WTC11 (cell line): ENCODE measurements around the gene HPCAL1. TPM values are rescaled to one million over a fixed set of nuclear protein-coding genes. Genes with fewer than 3 reads are reported as not detected.
"Not testable (repeated sequence)": the region's sequence is repeated elsewhere in the genome, so short reads cannot be mapped to it uniquely, and the experiment has no call there.

Source experiments
- ATAC-seq: fragments of 200-7000 bp; cut with Tn5 transposase; 2 replicates; pipeline ENCODE4 v1.10.0; 2021; ENCODE audit warnings: mild to moderate bottlenecking, moderate library complexity
- CTCF ChIA-PET: fragments of 300-600 bp; sonication (Branson Sonifier 250); formaldehyde crosslinking; loops from one replicate; lab custom pipeline; 2021; ENCODE audit warnings: antibody characterized with exemption; lab: Charles Lee
- POLR2A ChIA-PET: fragments of 350-600 bp; sonication (Branson Sonifier 250); formaldehyde crosslinking; loops from one replicate; lab custom pipeline; 2021; ENCODE audit warnings: antibody characterized with exemption; lab: Charles Lee
- DNase-seq: peaks from one replicate; pipeline ENCODE4 v3.0.0; 2021; ENCODE audit warnings: low spot score
- H3K27ac Mint-ChIP-seq: 2 replicates; pipeline ENCODE4 v1.8.0; 2021; ENCODE audit warnings: mixed read lengths
- H3K27me3 Mint-ChIP-seq: 2 replicates; pipeline ENCODE4 v1.8.0; 2021; ENCODE audit warnings: low read depth, mild to moderate bottlenecking, moderate library complexity, mixed read lengths
- H3K36me3 Mint-ChIP-seq: 2 replicates; pipeline ENCODE4 v1.8.0; 2021; ENCODE audit warnings: mixed read lengths
- H3K4me1 Mint-ChIP-seq: 2 replicates; pipeline ENCODE4 v1.8.0; 2022; ENCODE audit warnings: mixed read lengths
- H3K4me3 Mint-ChIP-seq: 2 replicates; pipeline ENCODE4 v1.8.0; 2021; ENCODE audit warnings: mild to moderate bottlenecking, moderate library complexity, mixed read lengths
- H3K9me3 Mint-ChIP-seq: 2 replicates; pipeline ENCODE4 v1.8.0; 2021; ENCODE audit warnings: mixed read lengths
- ATF1 ChIP-seq: sonication (generic); formaldehyde crosslinking; IDR thresholded peaks from 2 replicates; pipeline ENCODE4 v1.8.1; 2023; ENCODE audit warnings: mild to moderate bottlenecking, moderate library complexity, missing genetic modification reagents
- CBFB ChIP-seq: sonication (generic); formaldehyde crosslinking; IDR thresholded peaks from 2 replicates; pipeline ENCODE4 v1.8.1; 2022; ENCODE audit warnings: mild to moderate bottlenecking, low read depth, missing genetic modification reagents
- CREB1 ChIP-seq: sonication (generic); formaldehyde crosslinking; IDR thresholded peaks from 2 replicates; pipeline ENCODE4 v1.8.0; 2023; ENCODE audit warnings: mild to moderate bottlenecking, missing genetic modification reagents
- ETV6 ChIP-seq: sonication (generic); formaldehyde crosslinking; IDR thresholded peaks from 2 replicates; pipeline ENCODE4 v1.8.1; 2022; ENCODE audit warnings: mild to moderate bottlenecking, missing genetic modification reagents
- FOXJ3 ChIP-seq: sonication (generic); formaldehyde crosslinking; IDR thresholded peaks from 2 replicates; pipeline ENCODE4 v1.9.0; 2021; ENCODE audit warnings: missing genetic modification reagents, mild to moderate bottlenecking, borderline replicate concordance
- GABPB1 ChIP-seq: sonication (generic); formaldehyde crosslinking; IDR thresholded peaks from 2 replicates; pipeline ENCODE4 v1.8.1; 2023; ENCODE audit warnings: mild to moderate bottlenecking, missing genetic modification reagents
- IRF1 ChIP-seq: sonication (generic); formaldehyde crosslinking; IDR thresholded peaks from 2 replicates; pipeline ENCODE4 v1.8.0; 2023; ENCODE audit warnings: missing genetic modification reagents
- MAX ChIP-seq: sonication (generic); formaldehyde crosslinking; IDR thresholded peaks from 2 replicates; pipeline ENCODE4 v1.8.0; 2022; ENCODE audit warnings: mild to moderate bottlenecking, missing genetic modification reagents
- NFYB ChIP-seq: sonication (generic); formaldehyde crosslinking; conservative IDR thresholded peaks from 2 replicates; pipeline ENCODE4 v1.8.0; 2022; ENCODE audit warnings: low read depth, missing genetic modification reagents
- NR2C2 ChIP-seq: sonication (generic); formaldehyde crosslinking; IDR thresholded peaks from 2 replicates; pipeline ENCODE4 v1.8.0; 2022; ENCODE audit warnings: mild to moderate bottlenecking, missing genetic modification reagents
- ZNF281 ChIP-seq: sonication (generic); formaldehyde crosslinking; IDR thresholded peaks from 2 replicates; pipeline ENCODE4 v1.8.0; 2023; ENCODE audit warnings: mild to moderate bottlenecking, missing genetic modification reagents
- ZNF317 ChIP-seq: sonication (generic); formaldehyde crosslinking; IDR thresholded peaks from 2 replicates; pipeline ENCODE4 v1.8.1; 2023; ENCODE audit warnings: low read depth, mild to moderate bottlenecking, moderate library complexity, missing genetic modification reagents, borderline replicate concordance
- ZNF416 ChIP-seq: fragments of 250-450 bp; sonication (Bioruptor Pico); IDR thresholded peaks from 2 replicates; pipeline ENCODE4 v1.9.0; 2021; ENCODE audit warnings: mild to moderate bottlenecking, inconsistent platforms
- ZNF423 ChIP-seq: fragments of 250-450 bp; sonication (Bioruptor Pico); IDR thresholded peaks from 2 replicates; pipeline ENCODE4 v2.1.2; 2022; ENCODE audit warnings: mild to moderate bottlenecking, moderate library complexity
- ZNF532 ChIP-seq: fragments of 250-450 bp; sonication (Bioruptor Pico); IDR thresholded peaks from 2 replicates; pipeline ENCODE4 v1.9.0; 2021; ENCODE audit warnings: mild to moderate bottlenecking, borderline replicate concordance
- ZNF671 ChIP-seq: fragments of 250-450 bp; sonication (Bioruptor Pico); IDR thresholded peaks from 2 replicates; pipeline ENCODE4 v1.8.0; 2021; ENCODE audit warnings: mild to moderate bottlenecking
- total RNA-seq: library from RNA; stranded (reverse); gene quantifications from 3 replicates; pipeline ENCODE4 v1.2.3, GENCODE V29; 2021

Gene HPCAL1
- total RNA-seq, 1 experiment from 2014 or later, result 11.8 TPM

GRCh38 chr2:10296142-10296541, 6.6 kb upstream of the HPCAL1 start:
- no peak overlapping the region for H3K4me3 Mint-ChIP-seq
- TF ChIP-seq ZNF423 (CRISPR knock-in tag), result 0 out of 2 replicates have a peak, but pooled peaks have one; percentile 7
- TF ChIP-seq ZNF671, result no peak
- no peak for DNase-seq
- no peak for ATAC-seq
- H3K4me1 Mint-ChIP-seq, result peaks cover 16% of the 10 kb centered on the region
- H3K9me3 Mint-ChIP-seq, result peaks cover 27% of the 10 kb centered on the region
- CTCF ChIA-PET, result interaction anchor here (0.8 kb wide), 2 partner anchors 112 to 139 kb away, joined by 3 to 4 read pairs; no protein-coding TSS in a partner anchor
- H3K27ac Mint-ChIP-seq, result no peak overlapping the region
- peaks cover 9% of the 10 kb centered on the region for H3K36me3 Mint-ChIP-seq
- POLR2A ChIA-PET, result interaction anchor here (0.6 kb wide), 1 partner anchor 136 kb away, joined by 3 read pairs; no protein-coding TSS in a partner anchor
- H3K27me3 Mint-ChIP-seq, result peaks cover 8% of the 10 kb centered on the region

GRCh38 chr2:10297191-10297830, 5.4 kb upstream of the HPCAL1 start:
- ATAC-seq (no peak), DNase-seq (no peak)
- peaks cover 13% of the 10 kb centered on the region for H3K27me3 Mint-ChIP-seq
- POLR2A ChIA-PET, result interaction anchor here (0.6 kb wide), 1 partner anchor 12 kb away, joined by 6 read pairs; no protein-coding TSS in a partner anchor
- no peak overlapping the region for H3K27ac Mint-ChIP-seq
- peaks cover 20% of the 10 kb centered on the region for H3K4me1 Mint-ChIP-seq
- CTCF ChIA-PET, result interaction anchor here (0.6 to 1.6 kb wide), 3 partner anchors 111 to 124 kb away, joined by 3 to 7 read pairs (median 4); no protein-coding TSS in a partner anchor
- H3K4me3 Mint-ChIP-seq, result no peak overlapping the region
- TF ChIP-seq ZNF532 (CRISPR knock-in tag), result no peak
- no peak for TF ChIP-seq NFYB
- TF ChIP-seq CBFB (CRISPR knock-in tag), result no peak
- TF ChIP-seq MAX (CRISPR knock-in tag), result no peak
- TF ChIP-seq NR2C2 (CRISPR knock-in tag), result no peak
- peaks cover 9% of the 10 kb centered on the region for H3K36me3 Mint-ChIP-seq
- peaks cover 27% of the 10 kb centered on the region for H3K9me3 Mint-ChIP-seq

- Mint-ChIP-seq H3K36me3 (peaks cover 9% of the 10 kb centered on the region), H3K4me1 (peaks cover 21% of the 10 kb centered on the region), H3K9me3 (peaks cover 26% of the 10 kb centered on the region), H3K27me3 (peaks cover 14% of the 10 kb centered on the region), H3K4me3 (no peak overlapping the region), H3K27ac (no peak overlapping the region)
- ATAC-seq, result no peak
- no peak for TF ChIP-seq ZNF281 (CRISPR knock-in tag)
- TF ChIP-seq CREB1 (CRISPR knock-in tag), result no peak
- TF ChIP-seq ATF1 (CRISPR knock-in tag), result no peak
- TF ChIP-seq ZNF317 (CRISPR knock-in tag), result no peak
- no peak for TF ChIP-seq ETV6
- TF ChIP-seq ZNF416, result no peak
- no peak for TF ChIP-seq FOXJ3
- peak; percentile 17; the same call in 1 of the 2 replicates for TF ChIP-seq GABPB1 (CRISPR knock-in tag)
- no peak for TF ChIP-seq IRF1
- ChIA-PET POLR2A (interaction anchor here (0.6 kb wide), 1 partner anchor 13 kb away, joined by 6 read pairs; no protein-coding TSS in a partner anchor), CTCF (interaction anchor here (1.1 to 1.6 kb wide), 2 partner anchors 111 to 135 kb away, joined by 3 to 7 read pairs; no protein-coding TSS in a partner anchor)
- DNase-seq, result no peak
These were observed 4.7 kb upstream of the HPCAL1 start for GRCh38 chr2:10297959-10298531.

GRCh38 chr2:10298777-10299176, 3.9 kb upstream of the HPCAL1 start:
- Mint-ChIP-seq H3K4me1 (peaks cover 24% of the 10 kb centered on the region), H3K9me3 (peaks cover 18% of the 10 kb centered on the region), H3K27me3 (peaks cover 21% of the 10 kb centered on the region)
- H3K36me3 Mint-ChIP-seq, H3K4me3 Mint-ChIP-seq, DNase-seq, ATAC-seq, H3K27ac Mint-ChIP-seq, POLR2A ChIA-PET: not testable (repeated sequence)
- CTCF ChIA-PET, result interaction anchor here (1.1 to 1.6 kb wide), 2 partner anchors 110 to 136 kb away, joined by 3 to 7 read pairs; no protein-coding TSS in a partner anchor
